ENCODE data around the gene ACOXL. TPM values are rescaled to one million over a fixed set of nuclear protein-coding genes. Genes with fewer than 3 reads are reported as not detected.

Gene ACOXL
- total RNA-seq, 2 donors from 2014 or later, result not detected

DNA sequence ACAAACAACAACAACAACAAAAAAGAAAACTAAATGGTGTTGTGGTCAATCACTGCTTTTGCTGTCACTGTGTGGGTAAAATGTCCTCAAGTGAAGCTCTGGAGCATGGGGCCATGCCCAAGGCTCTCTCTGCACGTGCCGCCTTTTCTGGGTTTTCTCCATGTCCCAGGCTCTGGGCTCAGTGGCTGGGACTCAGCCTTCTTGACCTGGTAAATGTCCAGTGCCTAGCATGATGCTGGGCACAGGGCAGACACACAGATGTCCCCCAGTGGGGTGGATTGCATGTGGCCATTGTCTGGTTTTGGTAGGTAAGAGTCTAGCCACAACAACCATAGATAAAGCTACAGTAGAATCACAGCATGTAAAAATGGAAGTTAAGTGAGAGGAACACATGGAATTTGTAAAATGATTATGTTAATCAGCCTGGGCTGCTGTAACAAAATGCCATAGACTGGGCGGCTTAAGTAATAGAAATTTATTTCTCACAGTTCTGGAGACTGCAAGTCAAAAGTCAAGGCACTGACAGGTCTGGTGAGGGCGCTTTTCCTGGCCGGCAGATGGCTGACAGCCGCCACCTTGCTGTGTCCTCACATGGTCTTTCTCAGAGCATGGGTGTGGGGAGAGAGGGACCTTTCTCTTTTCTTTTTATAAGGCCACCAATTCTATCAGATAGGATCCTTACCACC lies 174.4 kb downstream of the ACOXL start:
- Histone ChIP-seq H3K9me3 (peaks cover 7% of the 10 kb centered on the region), H3K4me3 (no peak overlapping the region), H3K4me1 (ENCODE audit: control insufficient read depth in 1 of 2, low read depth in 2 of 2) (no peaks in the 10 kb centered on the region), H3K27me3 (replicated peaks; ENCODE audit: insufficient read depth) (no peaks in the 10 kb centered on the region), H3K27ac (no peak overlapping the region), H3K36me3 (no peaks in the 10 kb centered on the region)
- ATAC-seq (ENCODE audit: insufficient number of reproducible peaks, low FRiP score, low read depth), result no peak
- DNase-seq (ENCODE audit: low spot score), result no peak
- TF ChIP-seq, protein P1, sequence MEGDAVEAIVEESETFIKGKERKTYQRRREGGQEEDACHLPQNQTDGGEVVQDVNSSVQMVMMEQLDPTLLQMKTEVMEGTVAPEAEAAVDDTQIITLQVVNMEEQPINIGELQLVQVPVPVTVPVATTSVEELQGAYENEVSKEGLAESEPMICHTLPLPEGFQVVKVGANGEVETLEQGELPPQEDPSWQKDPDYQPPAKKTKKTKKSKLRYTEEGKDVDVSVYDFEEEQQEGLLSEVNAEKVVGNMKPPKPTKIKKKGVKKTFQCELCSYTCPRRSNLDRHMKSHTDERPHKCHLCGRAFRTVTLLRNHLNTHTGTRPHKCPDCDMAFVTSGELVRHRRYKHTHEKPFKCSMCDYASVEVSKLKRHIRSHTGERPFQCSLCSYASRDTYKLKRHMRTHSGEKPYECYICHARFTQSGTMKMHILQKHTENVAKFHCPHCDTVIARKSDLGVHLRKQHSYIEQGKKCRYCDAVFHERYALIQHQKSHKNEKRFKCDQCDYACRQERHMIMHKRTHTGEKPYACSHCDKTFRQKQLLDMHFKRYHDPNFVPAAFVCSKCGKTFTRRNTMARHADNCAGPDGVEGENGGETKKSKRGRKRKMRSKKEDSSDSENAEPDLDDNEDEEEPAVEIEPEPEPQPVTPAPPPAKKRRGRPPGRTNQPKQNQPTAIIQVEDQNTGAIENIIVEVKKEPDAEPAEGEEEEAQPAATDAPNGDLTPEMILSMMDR (IDR thresholded peaks at IDR 0.05), result no peak

DNA sequence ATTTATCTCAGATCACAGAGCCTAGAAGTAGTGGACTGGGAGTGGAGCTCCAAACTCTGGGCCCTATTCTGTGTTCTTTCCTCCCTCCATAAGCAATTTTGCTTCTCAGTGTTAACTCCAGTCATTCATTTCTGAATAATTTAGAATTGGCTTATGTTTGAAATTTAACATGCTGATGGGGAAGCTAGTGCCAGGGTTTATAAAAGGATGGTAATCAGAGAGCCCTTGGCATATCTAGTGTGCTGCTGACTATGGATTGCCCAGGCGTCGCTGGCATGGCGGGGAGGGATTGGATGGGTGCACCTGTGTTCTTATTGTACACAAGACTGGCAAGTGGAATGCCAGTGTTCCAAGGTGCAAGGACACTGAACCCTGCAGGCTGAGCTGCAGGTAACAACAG lies 177.1 kb downstream of the ACOXL start:
- TF ChIP-seq, protein P1 (IDR thresholded peaks at IDR 0.05), result no peak
- Histone ChIP-seq H3K27me3 (replicated peaks; ENCODE audit: insufficient read depth) (no peaks in the 10 kb centered on the region), H3K27ac (no peak overlapping the region), H3K4me1 (ENCODE audit: control insufficient read depth in 1 of 2, low read depth in 2 of 2) (no peaks in the 10 kb centered on the region), H3K36me3 (no peaks in the 10 kb centered on the region), H3K9me3 (peaks cover 8% of the 10 kb centered on the region), H3K4me3 (no peak overlapping the region)
- DNase-seq (ENCODE audit: low spot score) (no peak), ATAC-seq (ENCODE audit: insufficient number of reproducible peaks, low FRiP score, low read depth) (no peak)

DNA sequence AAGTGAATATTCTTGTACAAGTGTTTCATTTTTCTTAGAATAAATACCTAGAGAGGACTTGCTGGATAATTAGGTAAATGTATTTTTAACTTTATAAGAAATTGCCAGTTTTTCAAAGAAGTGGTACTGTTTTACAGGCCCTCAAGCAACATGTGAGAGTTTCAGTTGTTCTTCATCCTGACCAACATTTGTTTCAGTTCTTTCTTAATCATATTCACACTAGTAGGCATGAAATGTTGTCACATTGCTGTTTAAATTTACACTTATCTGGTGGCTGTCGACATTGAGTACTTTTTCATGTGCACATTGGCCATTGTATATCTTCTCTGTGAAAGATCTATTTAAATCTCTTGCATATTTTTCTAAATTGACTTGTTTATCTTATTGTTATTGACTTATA lies 178.1 kb downstream of the ACOXL start:
- Histone ChIP-seq H3K27me3 (replicated peaks; ENCODE audit: insufficient read depth) (no peaks in the 10 kb centered on the region), H3K4me1 (ENCODE audit: control insufficient read depth in 1 of 2, low read depth in 2 of 2) (no peaks in the 10 kb centered on the region), H3K36me3 (no peaks in the 10 kb centered on the region), H3K4me3 (no peak overlapping the region), H3K27ac (no peak overlapping the region), H3K9me3 (peaks cover 8% of the 10 kb centered on the region)
- no peak for DNase-seq (ENCODE audit: low spot score)
- ATAC-seq (ENCODE audit: insufficient number of reproducible peaks, low FRiP score, low read depth), result no peak
- TF ChIP-seq, protein P1 (IDR thresholded peaks at IDR 0.05), result no peak

DNA sequence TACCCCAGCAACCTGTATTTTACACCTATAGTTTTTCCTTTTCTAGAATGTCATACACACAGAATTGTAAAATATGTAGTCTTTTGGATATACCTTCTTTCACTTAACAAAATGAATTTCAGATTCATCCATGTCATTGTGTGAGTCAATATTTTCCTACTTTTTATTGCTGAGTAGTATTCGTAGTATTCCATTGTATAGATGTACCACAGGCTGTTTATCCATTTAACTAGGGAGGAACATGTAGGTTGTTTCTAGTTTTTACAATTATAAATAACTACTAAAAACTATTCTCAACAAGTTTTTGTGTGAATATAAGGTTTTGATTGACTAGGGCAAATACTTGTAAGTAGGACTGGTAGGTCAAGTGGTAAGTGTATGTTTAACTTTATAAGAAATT lies 187.4 kb downstream of the ACOXL start:
- H3K27me3 ChIP-seq (replicated peaks; ENCODE audit: insufficient read depth), result no peaks in the 10 kb centered on the region
- no peaks in the 10 kb centered on the region for H3K36me3 ChIP-seq
- DNase-seq (ENCODE audit: low spot score) (no peak), ATAC-seq (ENCODE audit: insufficient number of reproducible peaks, low FRiP score, low read depth) (no peak)
- no peak overlapping the region for H3K4me3 ChIP-seq
- H3K4me1 ChIP-seq (ENCODE audit: control insufficient read depth in 1 of 2, low read depth in 2 of 2), result no peaks in the 10 kb centered on the region
- H3K27ac ChIP-seq, result no peak overlapping the region
- TF ChIP-seq, protein P1 (IDR thresholded peaks at IDR 0.05), result no peak
- H3K9me3 ChIP-seq, result peaks cover 3% of the 10 kb centered on the region

DNA sequence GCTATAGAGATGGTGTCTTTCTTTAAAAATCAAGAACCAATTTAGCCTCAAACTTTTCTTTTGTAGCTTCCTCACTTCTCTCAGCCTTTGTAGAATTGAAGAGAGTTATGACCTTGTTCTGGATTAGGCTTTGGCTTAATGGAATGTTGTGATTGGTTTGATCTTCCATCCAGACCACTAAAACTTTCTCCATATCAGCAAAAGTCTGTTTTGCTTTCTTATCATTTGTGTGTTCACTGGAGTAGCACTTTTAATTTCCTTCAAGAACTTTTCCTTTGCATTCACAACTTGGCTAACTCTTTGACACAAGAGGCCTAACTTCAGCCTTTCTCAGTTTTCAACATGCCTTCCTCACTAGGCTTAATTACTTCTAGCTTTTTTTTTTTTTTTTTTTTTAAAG lies 193.1 kb downstream of the ACOXL start:
- Histone ChIP-seq H3K9me3 (no peaks in the 10 kb centered on the region), H3K36me3 (no peaks in the 10 kb centered on the region), H3K27ac (no peak overlapping the region), H3K4me3 (no peak overlapping the region), H3K27me3 (replicated peaks; ENCODE audit: insufficient read depth) (no peaks in the 10 kb centered on the region), H3K4me1 (ENCODE audit: control insufficient read depth in 1 of 2, low read depth in 2 of 2) (no peaks in the 10 kb centered on the region)
- DNase-seq (ENCODE audit: low spot score), result no peak
- no peak for ATAC-seq (ENCODE audit: insufficient number of reproducible peaks, low FRiP score, low read depth)
- TF ChIP-seq, protein P1 (IDR thresholded peaks at IDR 0.05), result no peak

All from thoracic aorta (tissue), 2 donors.